ENCODE measurements around the gene RPL6. TPM values are rescaled to one million over a fixed set of nuclear protein-coding genes. Genes with fewer than 3 reads are reported as not detected.
"Not testable (repeated sequence)": the region's sequence is repeated elsewhere in the genome, so short reads cannot be mapped to it uniquely, and the experiment has no call there.

The RPL6 gene
- total RNA-seq, 1 experiment from 2014 or later: 2,331 TPM

DNA sequence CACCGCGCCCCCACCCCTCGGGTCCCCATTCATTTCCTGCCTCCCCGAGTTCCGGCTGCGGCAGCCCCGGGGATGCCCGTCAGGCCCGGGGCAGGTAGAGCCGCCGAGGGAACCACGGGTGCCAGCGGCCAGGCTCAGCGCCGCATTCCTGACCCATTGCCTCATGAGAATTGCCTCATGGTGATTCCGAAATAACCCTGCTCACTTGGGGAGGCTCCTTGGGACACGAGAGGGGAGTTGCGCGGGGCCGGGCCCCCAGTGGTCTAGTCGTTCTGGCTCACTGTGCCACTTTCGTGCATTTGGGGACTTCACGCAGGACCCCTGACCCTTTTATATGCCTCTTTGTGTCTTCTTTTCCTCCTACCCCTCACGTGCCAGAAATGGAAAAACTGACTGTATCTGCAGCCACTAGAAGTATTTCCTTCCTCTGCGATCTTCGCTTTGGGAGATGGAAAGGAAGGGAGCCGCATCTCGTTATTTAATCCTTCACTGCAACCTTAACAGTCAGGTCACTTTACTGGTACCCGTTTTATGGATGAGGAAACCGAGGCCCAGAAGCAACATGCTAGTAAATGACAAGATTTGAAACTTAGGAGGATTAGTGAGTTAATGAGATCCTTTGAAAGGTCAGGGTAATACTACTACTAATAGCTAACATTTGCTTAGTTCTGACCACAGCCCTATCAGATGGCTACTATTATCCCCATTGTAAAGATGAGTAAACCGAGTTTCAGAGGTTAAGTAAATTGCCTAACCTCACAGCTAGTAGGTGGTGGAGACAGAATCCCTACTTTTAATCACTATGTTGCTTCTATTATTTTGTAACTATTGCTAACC is 10.1 kb upstream of the RPL6 start:
- DNase-seq (ENCODE audit: low spot score): peak; percentile 54

DNA sequence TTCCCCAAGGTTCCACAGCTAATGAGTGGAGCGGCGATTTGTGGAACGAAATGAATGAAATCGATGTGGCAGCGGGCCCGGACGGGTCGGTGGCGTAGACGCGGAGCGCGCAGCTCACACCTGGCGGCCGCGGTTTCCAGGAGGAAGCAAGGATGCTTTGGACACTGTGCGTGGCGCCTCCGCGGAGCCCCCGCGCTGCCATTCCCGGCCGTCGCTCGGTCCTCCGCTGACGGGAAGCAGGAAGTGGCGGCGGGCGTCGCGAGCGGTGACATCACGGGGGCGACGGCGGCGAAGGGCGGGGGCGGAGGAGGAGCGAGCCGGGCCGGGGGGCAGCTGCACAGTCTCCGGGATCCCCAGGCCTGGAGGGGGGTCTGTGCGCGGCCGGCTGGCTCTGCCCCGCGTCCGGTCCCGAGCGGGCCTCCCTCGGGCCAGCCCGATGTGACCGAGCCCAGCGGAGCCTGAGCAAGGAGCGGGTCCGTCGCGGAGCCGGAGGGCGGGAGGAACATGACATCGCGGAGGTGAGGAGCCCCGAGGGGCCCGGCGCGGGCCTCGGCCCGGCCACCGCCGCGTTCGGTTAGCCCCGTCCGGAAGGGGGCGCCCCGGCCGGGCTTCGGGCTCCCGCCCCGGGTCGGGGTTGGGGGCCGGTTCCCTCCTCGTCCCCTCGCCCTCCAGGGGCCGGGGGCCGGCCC is 9.3 kb upstream of the RPL6 start, which contains the start of gene PTPN11:
PTPN11 (plus strand) TSS at position 340 of the 689 bp plus-strand sequence; CDS start at position 505, 165 bp downstream.
- peak; percentile 68 for DNase-seq (ENCODE audit: low spot score)

DNA sequence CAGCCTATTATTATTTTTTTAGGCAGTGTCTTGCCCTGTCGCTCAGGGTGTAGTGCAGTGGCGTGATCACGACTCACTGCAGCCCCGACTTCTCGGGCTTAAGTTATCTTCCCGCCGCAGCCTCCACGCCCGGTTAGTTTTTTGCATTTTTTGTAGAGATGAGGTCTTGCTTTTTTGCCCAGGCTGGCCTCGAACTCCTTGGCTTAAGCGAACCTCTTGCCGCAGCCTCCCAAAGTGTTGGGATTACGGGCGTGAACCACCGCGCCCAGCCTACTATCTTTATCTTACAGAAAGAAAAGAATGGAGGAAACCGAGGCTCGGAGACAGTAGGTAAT is 8.8 kb upstream of the RPL6 start:
- no peak for DNase-seq (ENCODE audit: low spot score)

DNA sequence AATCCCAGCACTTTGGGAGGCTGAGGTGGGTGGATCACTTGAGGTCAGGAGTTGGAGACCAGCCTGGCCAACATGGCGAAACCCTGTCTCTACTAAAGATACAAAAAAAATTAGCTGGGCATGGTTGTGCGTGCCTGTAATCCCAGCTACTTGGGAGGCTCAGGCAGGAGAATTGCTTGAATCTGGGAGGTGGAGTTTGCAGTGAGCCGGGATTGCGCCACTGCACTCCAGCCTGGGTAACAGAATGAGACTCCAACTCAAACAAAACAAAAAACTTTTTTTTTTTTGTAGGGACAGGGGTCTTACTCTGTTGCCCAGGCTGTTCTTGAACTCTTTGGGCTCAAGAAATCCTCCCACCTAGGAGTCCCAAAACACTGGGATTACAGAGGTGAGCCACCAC is 6.1 kb upstream of the RPL6 start:
- DNase-seq (ENCODE audit: low spot score): not testable (repeated sequence)

DNA sequence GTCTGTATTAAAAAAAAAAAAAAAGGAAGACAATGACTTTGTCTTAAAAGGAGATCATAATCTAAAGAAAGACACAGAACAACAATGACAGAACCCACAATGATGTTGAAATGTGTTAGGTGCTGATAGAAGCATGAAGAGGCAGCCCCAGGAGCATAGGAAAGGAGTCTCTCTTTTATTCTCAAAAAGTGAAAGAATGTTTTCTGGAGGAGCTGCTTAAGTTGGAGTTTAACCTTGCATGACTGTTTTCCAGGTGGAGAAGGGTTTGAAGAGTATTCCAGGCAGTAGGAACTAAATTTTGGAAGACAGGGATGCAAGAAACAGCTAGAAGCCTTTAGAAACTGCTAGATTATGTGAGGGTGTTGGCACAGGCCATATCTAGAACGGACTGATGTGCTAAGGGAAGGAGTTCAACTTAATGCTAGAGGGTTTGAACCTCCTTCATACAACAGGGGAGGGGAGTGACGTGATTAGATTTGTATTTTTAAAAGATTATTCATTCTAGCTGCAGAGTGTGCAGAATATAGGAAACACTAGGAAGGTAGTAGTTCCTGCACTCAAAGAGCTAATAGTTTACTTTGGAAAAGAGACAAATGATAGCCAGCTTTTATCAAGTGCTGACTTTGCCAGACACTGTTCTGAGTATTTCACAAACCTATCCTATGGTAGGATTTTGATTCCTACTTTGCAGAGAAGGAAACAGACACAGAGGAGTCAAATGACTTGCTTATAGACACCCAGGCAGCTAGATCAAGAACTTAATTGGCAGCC is 4.6 kb upstream of the RPL6 start:
- DNase-seq (ENCODE audit: low spot score): no peak

DNA sequence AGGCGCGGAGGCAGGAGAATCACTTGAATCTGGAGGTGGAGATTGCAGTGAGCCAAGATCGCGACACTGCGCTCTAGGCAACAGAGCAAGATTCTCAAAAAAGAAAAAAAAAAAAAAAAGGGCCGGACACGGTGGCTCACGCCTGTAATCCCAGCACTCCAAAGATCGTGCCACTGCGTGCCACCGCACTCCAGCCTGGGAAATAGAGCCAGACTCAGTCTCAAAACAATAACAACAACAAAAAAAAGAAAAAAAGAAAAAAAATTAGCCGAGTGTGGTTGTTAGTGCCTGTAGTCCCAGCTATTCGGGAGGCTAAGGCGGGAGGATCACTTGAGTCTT is 470 bp upstream of the RPL6 start:
- no peak for DNase-seq (ENCODE audit: low spot score)

DNA sequence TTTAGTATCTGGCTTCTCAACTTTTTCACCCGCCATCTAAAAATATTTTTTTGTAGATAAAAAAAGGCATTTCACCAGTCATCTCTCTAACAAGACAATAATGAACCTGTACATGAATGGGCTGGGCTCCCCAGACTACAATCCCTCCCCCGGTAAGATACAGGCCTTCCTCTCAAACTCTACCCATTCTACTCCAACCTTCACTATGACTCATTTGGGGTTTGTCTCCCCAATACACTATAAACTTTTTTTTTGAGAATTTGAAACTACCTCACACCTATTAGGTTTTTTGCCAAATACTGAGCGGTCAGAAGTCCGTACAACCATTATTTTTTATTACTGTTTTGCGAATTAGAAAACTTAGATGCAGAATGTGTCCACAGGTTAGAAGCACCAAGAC is 784 bp downstream of the RPL6 start:
- no peak for DNase-seq (ENCODE audit: low spot score)

DNA sequence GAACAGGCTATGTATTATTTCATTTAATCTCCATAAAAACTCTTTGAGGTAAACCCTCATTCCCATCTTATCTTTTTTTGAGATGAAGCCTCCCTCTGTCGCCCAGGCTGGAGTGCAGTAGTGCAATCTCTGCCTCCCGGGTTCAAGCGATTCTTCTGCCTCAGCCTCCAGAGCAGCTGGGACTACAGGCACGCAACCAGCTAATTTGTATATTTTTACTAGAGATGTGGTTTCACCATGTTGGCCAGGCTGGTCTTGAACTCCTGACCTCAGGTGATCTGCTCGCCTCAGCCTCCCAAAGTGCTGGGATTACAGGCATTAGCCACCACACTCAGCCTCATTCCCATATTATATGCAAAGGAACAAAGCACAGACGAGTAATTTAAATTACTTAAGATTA is 1.7 kb downstream of the RPL6 start:
- DNase-seq (ENCODE audit: low spot score): not testable (repeated sequence)

DNA sequence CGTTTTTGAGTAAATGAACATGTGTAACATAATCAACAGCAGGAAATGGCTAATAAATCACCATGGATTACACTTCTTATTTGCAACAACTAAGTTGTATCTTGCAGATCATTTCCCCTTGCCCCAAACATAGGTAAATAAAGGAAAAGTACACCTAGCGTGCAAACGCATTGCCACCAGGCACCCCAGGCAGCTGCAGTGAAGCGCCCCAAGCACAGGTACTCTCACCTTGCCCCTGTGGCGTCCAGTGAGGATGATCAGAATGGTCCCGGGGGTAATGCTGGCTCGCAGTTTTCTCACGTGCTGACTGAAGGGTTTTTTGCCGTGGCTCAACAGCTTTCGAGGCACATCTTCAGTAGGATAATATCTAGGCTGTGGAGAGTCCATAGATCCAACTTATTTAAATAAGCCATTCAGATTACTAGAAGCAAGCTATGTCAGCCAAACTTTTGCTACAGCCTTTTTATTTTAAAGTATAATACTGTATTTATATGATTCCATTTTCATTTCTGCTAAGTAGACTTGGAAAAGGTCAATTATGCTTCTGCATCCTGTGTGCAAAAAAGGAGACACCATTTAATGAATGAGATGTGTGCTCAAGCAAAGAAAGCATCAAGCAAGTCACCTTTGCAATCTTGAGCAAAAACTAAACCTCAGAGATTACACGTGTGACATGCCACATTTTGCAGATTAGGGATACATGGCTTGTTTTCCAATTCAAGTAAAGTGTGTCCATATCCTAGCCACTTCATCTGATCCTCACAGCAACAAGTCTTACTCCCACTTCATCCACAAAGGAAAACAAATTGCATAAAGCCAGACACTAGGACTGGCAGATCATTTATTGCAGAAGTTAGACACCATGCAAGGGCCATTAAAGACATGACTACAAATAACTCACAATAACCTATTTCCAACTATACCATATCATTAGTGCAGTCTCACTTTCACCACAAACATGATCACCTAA is 2.6 kb downstream of the RPL6 start:
- DNase-seq (ENCODE audit: low spot score): no peak

DNA sequence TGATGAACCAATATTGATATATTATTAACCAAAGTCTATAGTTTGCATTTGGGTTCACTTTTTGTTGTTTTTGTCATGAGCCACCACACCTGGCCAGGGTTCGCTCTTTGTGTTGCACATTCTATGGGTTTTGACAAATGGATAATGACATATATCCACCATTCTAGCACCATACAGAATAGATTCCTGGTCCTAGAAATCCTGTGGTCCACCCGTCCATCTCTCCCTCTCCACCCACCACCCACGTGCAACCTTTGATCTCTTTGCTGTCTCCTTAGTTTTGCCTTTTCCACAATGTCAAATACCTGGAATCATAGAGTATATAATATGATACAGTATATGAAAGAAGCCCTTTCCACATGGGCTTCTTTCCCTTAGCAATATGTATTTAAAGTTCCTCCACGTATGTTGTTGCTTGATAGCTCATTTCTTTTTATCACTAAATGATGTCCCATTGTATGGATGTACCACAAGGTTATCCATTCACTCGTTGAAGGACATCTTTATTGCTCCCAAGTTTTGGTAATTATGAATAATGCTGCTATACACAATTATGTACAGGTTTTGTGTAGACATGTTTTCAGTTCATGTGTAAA is 7.4 kb downstream of the RPL6 start:
- DNase-seq (ENCODE audit: low spot score): no peak

DNA sequence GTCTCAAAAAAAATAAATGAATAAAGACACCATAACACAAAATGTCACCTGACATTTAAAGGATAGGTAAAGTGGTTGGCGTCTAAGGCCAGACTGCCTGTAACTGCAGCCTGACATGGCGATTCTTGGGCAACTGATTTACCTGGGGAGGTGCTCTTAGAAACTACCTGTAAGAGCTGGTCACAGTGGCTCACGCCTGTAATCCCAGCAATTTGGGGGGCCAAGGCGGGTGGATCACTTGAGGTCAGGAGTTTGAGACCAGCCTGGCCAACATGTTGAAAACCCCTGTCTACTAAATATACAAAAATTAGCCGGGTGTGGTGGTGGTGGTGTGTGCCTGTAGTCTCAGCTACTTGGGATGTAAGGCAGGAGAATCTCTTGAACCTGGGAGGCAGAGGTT is 8.4 kb downstream of the RPL6 start:
- no peak for DNase-seq (ENCODE audit: low spot score)

DNA sequence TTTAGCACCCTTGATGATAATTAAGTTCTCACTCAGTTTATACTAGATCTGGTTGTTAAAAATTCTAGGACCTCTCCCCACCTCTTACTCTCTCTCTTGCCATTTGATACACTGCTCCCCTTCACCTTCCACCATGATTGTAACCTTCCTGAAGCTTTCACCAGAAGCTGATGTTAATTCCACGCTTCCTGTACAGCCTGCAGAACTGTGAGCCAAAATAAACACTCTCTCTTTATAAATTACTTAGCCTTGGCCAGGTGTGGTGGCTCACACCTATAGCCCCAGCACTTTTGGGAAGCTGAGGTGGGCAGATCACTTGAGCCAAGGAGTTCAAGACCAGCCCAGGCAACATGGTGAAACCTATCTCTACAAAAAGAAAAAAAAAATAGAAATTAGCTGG is 16.1 kb downstream of the RPL6 start:
- DNase-seq (ENCODE audit: low spot score): no peak

DNA sequence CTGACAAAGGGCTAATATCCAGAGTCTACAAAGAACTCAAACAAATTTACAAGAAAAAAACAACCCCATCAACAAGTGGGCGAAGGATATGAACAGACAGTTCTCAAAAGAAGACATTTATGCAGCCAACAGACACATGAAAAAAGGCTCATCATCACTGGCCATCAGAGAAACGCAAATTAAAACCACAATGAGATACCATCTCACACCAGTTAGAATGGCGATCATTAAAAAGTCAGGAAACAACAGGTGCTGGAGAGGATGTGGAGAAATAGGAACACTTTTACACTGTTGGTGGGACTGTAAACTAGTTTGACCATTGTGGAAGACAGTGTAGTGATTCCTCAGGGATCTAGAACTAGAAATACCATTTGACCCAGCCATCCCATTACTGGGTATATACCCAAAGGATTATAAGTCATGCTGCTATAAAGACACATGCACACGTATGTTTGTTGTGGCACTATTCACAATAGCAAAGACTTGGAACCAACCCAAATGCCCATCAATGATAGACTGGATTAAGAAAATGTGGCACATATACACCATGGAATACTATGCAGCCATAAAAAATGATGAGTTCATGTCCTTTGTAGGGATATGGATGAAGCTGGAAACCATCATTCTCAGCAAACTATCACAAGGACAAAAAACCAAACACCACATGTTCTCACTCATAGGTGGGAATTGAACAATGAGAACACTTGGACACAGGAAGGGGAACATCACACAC is 19.3 kb downstream of the RPL6 start:
- not testable (repeated sequence) for DNase-seq (ENCODE audit: low spot score)

DNA sequence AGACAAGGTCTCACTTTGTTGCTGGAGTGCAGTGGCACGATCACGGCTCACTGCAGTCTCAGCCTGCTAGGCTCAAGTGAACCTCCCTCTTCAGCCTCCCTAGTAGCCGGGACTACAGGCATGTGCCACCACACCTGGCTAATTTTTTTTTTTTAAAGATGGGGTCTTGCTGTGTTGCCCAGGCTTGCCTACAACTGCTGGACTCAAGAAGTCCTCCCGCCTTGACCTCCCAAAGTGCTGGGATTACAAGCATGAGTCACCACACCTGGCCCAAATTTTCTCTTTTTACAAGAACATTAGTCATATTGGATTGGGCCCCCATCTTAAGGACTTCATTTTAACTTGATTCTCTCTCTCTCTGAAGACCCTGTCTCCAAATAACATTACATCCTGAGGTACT is 20.2 kb downstream of the RPL6 start:
- DNase-seq (ENCODE audit: low spot score): no peak

DNA sequence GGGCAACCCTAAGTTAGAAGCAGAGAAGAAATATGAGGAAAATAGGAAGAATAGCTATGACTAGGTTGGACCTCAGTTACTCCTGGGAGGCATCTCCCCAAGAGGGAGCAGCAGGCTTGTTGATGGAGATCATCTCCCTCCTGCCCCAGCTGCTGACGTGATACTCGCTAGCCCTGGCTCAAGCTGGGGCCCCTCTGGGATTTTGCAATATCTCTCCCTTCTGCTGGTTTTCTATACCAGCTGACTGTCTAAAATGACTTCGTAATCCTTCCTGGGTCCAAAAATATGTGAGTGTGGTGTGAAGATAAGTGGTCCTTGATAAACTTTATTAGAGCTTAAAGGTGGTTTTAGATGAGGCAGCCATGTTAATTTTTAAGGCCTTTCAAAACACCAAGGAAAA is 22.7 kb downstream of the RPL6 start:
- DNase-seq (ENCODE audit: low spot score): peak; percentile 11

DNA sequence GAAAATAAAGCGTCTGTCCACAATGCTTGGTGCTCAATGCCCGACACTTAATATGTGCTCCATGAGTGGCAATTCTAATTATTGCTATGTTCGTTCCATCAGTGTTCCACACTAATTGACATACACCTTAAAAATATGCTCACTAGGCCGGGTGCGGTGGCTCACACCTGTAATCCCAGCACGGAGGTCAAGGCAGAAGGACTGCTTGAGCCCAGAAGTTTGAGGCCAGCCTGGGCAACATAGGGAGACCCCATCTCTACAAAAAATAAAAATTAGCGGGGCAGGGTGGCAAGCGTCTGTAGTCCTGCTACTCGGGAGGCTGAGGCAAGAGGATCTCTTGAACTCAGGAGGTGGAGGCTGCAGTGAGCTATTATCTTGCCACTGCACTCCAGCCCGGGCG is 26.5 kb downstream of the RPL6 start:
- no peak for DNase-seq (ENCODE audit: low spot score)

DNA sequence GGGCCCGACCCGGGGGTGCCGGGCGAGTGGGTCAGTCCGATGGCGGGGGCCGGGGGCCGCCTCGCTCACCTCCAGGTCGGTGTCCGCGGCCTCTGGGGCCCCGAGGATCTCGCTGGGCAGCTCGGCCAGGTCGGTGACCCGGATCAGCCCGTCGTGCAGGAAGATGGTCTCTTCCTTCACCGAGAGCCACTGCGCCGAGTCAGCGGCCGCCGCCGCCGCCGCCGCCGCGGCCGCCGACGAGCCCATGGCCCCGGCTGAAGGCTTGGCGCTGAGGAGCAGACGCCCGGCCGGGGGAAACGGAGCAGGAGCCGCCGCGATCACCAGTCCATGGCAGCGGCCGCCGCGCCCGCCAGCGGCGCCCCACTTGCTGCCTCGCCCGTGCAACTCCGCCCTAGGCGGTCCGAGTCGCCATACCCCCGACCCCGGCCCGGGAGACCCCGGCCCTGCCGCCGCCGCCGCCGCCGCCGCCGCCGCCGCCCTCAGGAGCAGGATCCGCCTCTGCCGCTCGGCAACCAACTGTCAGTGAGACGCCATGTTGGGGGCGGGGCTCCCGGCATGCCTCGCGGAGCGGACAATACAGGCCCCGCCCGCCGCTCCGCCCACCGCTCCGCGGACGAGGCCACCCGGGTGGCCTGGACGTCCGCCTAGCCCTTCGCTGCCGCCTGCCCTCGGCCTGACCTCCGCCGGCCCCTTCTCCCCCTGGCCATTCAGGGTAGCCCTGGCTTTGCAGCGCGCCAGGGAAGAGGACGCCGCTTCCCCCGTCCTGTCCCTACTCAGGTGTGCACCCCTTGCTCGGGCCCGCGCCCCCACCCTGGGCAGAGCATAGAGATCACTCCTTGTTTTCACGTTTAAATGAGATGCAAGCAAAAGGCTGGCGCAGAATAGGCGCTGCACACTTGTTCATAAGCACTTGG is 27.3 kb downstream of the RPL6 start, which contains the start of gene HECTD4:
HECTD4 (minus strand) TSS at position 549 of the 914 bp plus-strand sequence; CDS start at position 246, 303 bp downstream.
- DNase-seq (ENCODE audit: low spot score): peak; percentile 81

DNA sequence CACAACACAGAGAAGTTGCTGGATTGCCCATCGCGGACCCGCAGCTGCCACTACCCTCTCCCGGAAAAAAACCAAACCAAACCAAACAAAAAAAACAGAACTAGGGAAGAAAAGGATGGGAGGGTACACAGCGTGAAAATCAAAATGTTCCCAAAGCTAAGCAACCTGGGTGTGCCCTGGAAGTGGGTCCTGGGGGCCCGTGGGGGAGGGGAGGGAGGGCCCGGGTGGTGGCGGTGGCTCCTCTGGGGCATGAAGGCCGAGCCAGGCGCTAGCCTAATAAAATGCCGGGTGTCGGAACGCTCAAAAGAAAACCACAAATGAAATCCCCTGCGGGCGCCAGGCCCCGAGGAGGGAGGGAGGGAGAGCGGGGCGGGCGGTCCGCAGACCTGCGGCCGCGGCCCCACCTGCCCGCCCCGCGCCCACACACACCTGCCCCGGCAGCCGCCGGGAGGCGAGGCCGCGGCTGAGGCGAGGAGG is 28.0 kb downstream of the RPL6 start:
- no peak for DNase-seq (ENCODE audit: low spot score)

Data from H4 (cell line).